IPS DF 4.7 (cell line): ENCODE measurements around the gene LIMCH1.

ENCODE experiments used
- DNase-seq: peaks from one replicate; pipeline ENCODE4 v3.0.0-alpha.2; 2013; ENCODE audit warnings: low spot score; ENCODE audit errors: extremely low read depth

Gene LIMCH1

DNA sequence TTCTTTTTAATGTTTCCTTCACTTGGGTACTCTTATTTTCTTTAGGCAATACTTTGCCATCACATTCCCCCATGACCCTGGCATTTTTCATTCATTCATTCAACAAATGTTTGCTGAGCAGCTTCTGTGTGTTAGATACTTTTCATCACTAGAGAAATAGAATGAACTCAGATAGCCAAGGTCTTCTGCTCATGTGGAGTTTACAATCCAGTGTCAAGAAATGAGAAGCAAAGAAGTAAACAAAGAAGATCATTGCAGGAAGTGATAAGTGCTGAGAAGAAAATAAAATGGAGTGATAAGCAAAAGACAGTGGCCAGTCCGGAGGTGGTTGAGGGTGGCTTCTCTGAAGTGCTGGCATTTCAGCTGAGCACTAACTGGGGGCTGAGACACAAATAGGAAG lies 63.1 kb downstream of the LIMCH1 start:
- no peak for DNase-seq

DNA sequence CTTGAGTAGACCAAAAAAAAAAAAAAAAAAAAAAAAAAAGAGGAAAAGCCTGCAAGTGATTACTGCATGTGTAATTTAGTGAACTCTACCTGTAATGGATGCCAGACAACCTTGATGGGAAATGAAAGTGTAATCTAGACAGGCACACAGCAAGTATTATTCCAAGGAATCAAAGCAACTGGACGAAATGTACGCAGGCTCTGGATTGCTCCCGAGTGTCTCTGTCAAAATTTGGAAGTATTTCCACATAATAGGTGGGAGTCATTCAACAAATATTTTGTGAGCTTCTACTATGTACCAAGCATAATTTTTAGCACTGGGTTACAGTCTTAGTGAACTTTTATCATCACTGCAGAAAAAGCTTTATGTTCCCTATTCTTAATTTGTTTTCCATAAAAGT lies 64.2 kb downstream of the LIMCH1 start:
- no peak for DNase-seq

DNA sequence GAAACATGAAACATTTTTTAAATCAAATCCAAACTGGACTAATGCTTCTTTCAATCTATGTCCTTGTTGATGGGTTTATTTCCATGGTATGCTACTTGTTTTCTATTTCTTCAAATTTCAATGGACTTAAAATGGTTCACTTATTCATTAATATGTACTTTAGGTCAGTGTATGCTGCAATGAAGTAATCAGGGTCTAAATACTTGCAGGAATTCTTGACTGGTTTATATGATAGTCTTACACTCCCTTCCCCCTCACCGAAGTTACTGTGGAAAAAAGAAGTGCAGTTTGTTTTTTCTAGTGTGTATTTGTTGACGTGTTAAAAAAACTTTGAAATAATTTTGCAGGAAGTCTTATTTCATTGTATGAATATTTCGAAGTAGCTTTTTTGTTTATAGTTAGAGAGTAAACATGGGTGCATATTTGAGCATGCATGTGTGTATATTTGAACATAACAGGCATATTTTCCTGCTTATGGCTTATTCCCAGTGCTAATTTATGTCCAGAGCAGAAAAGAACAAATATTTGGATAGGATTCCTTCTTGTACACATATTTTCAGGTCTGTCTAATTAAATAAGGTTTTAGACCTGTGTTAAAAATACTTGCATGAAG lies 65.0 kb downstream of the LIMCH1 start:
- DNase-seq = no peak

DNA sequence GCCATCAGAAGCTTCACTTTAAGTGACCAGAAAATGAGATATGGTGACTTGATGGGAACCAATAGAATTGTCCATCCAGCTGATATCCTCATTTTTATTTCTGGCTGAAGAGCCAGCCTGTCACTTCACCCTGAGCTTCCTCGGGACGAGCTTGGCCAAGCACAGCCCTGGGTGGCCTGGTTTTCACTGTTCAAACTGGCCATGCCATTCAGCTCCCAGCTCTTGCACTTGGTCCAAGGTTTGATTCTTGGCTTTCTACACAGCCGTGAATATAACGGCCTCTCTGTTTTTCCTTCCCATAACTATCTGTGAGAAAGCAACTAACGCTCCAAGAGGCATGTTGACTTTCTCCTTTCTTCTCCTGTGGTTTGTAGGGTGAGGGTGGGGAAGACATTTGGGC lies 71.9 kb downstream of the LIMCH1 start:
- no peak for DNase-seq

DNA sequence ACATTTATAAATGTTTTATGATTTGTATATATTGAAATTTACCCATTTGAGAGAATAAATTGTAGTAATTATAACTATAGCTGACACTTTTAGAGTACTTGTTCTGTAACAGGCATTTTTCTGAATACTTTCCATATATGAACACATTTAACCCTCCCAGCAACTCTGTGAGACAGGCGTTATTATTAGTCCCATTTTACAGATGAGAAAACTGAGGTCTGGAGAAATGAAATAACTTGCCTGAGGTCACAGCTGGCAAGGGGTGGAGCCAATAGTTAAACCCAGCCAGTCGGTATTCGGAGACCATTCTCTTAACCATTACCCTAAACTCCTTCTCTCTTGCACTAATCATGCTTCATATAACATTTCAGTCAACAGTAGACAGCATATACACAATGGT lies 72.5 kb downstream of the LIMCH1 start:
- DNase-seq = no peak

DNA sequence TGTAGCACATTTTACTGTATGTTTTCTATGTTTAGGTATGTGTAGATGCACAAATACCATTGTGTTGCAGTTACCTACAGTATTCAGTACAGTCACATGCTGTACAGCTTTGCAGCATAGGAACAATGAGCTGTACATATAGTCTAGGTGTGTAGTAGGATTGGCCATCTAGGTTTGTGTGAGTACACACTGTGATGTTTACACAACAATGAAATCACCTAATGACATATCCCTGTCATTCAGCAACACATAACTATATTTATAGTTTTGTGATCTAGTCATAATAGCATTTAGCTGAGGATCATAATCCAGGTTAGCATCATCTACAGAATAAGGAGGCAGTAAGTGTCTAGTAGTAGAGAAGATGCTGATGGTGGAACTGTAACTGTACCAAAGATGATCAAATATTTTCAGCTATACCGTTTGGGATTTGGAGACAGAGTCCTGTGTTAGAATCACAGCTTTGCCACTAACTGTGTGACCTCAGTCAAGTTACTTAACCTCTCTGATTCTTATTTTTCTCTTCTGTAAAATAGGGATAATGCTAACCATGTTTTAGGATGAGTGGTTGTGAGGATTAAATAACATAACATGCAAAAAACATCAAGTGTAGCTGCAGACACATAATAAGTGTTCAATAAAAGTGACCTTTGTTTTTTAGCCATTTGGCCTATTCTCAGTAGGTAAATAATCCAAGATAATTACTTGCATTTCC lies 73.3 kb downstream of the LIMCH1 start:
- no peak for DNase-seq

DNA sequence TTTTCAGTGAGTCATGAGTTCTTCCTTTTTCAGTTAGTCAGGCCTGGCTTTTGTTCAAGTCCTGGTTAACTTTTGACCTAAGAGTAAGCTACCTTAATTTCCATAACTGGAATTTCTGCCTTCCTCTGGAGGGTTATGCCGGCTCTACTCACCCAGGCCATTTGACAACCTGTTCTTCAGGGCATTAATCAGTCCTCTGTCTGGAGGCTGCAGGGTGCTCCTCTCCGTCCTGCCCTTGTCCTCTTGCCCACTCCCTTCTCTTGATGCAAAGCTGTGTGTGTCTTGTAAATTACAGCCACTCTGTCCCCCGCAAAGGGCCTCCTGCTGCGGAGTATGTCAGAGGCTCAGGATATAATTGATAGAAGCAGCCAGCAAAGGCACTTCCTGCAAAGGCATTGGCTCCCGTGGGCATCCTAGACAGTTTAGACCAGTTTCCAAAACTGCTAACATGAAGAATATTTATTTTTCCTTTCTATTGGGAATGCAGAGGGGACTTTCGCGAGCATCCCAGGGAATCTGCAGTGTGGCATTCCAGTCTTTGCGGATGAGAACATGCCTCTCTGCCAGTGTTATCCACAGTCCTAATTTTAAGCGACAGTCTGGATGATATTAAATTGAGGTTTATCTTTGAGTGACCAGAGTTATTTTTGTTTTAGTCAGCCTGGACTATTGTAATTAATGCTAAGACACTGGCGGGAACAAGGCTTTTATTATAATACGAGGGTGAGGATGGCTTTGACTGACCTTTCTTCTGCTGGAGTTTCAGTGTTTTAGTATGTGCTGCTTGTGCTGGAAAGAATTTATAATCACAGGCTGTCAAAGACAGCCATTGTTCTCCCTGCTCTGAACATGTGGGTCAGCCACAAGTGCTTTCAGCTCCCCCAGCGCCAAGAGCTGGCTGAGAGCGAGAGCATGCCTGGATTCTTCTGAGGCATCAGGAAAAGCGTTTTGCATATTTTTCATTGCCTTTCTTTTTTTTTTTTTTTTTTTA lies 74.2 kb downstream of the LIMCH1 start:
- no peak for DNase-seq

DNA sequence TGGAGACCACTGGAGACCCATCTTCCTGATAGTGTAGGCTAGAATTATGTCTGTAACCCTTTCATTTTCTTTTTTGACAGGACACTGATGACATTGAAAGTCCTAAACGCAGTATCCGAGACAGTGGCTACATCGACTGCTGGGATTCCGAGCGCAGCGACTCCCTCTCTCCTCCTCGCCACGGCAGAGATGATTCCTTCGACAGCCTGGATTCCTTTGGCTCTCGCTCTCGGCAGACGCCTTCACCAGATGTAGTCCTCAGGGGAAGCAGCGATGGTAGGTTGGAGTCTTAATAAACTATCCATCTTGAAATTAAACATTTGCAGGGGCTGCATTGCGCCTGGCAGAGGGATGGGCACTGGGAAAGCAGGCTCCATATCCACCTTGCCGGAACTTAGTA lies 75.4 kb downstream of the LIMCH1 start:
- DNase-seq = no peak

DNA sequence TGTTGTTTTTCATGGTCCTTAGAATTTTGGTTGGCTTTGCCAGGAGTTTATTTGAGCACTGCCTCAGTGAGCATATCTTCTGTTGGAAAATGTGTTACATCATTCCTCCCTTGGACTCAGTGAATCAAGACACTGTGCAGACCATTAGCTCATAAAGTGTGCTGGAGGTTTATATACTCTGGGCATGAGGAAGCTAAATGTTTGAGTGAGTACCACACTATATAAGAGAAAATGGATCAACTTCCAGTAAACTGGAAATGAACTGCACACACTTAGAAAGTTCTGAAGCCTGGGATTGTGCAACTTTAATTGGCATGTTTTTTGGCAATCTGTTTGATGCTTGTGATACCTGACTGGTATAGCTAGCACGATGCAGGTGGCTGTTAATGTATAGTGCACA lies 75.9 kb downstream of the LIMCH1 start:
- no peak for DNase-seq

DNA sequence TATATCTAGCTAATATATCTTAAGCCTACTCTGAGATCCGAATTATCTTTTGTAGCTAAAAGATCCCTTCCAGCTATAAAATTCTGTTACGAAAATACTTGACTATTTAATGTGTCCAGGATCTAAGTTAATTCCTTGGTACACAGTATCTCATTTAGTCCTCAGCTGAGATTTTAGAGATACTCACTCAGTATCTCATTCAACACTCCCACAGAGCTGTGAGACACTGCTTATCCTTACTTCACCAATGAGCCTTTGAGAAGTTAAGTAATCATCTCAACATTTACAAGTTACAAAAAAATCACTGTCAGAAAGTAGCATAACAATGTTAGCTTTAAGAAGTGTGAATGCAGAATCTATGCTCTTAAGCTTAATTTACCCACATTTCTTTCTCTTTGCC lies 76.6 kb downstream of the LIMCH1 start:
- no peak for DNase-seq

DNA sequence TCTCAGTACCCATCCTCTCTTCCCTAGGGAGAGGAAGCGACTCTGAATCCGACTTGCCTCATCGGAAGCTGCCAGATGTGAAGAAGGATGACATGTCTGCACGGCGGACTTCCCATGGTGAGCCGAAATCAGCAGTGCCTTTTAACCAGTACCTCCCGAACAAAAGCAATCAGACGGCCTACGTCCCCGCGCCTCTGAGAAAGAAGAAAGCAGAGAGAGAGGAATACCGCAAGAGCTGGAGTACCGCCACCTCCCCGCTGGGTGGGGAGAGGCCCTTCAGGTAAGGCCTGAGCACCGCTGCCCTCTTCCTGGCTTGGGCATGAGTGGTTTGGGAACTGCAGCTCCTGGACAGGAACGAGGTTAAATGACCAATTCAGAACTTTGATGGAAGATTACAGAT lies 81.2 kb downstream of the LIMCH1 start:
- no peak for DNase-seq

DNA sequence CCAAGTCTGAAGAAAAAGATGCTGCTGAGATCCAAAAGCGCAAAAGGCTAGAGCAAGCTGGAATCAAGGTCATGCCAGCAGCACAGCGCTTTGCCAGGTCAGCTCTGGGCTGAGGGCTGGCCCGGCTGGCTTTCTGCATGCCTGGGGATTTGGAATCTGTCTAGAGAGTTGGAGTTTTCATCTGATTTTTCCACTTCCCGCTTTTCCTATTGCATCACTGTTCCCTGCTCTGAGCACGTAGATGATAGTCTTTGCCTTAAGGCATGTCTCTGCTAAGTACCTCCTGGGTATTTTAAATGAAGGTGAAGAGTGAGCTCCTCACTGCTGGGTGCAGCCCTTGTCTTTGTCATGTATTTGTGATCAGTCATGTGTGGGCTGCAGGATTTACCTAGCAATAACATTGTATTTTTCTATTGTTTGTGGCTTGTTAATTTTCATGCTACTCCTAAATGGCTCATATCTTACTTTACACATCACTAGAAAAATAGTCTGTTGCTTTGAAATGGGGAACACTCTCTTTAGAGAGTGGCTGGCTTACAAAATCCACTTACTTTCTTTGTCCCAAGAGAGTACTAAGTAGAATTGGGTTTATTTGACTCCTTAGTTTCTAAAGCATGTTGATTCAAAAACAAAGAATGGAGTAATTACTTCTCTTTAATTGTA lies 82.8 kb downstream of the LIMCH1 start:
- no peak for DNase-seq

DNA sequence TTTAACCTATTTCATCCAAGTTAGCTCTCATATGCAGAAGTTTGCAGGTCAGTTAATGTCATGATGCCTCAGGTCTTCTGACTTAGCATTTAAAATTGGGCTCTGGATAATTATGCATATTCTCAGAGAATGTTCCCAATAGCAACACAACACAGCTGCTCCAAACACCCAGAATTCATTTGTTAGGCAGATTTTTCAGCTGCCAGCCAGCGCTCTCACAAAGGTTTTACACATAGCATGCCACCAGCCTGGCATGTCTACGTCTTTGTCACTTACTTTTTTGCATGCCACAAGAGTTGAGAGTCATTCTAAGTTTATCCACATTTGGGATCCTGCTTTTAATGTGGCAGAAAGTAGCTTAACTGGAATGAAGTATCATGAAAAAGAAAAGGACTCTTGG lies 84.8 kb downstream of the LIMCH1 start:
- no peak for DNase-seq

DNA sequence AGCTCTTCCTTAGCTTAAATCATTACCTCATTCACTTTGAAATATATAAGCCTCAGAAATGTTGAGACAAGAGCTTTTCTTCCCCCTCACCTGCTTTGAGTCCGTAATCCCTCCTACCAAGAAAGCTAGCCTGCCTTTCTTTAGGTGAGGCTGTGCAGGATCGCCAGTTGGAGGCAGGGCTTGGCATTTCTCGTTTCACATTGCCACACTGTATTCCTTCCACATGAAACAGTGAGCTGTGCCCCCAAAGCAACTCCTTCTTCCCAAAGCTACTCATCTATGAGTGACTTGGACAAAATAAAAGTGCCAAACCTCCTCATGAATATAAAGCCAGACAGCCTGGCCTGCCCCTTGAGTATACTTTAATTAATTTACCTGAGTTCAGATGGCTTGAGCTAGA lies 86.8 kb downstream of the LIMCH1 start:
- no peak for DNase-seq

DNA sequence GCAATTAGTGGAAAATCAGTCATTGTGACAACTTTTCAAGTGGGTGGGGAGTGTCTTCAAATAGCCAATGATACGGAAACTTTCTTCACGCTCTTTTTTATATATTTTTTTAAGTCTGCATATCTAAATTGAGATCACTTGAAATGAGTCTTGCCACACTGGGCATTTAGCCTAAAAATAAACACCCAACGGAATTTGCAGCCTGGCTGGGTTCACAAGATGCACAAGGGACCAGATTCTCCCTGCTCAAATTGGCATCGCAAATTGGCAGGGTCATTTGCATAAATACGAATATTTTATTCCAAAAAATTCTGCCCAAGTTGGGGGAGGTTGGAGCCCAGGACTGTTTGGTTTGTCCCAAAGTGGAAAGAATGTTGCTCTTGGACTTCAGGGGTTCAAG lies 87.6 kb downstream of the LIMCH1 start:
- no peak for DNase-seq

DNA sequence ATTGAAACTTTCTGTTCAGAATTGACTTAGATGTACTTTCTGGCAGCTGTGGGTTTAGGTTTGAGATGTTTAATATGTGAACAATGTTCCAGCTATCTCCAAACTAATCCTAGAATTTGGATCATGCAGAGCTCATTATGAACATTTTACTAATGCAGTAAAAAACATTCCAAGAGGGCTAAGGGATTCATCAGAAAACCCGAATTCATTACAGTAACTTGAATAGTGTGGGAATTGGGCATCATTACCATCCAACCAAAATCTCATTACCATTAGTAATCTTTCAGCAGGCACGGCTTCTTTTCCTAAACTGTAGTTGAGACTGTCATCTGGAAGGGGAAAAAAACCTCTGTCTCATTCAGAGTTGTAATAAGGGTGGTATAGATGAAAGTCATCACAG lies 91.0 kb downstream of the LIMCH1 start:
- DNase-seq = no peak

DNA sequence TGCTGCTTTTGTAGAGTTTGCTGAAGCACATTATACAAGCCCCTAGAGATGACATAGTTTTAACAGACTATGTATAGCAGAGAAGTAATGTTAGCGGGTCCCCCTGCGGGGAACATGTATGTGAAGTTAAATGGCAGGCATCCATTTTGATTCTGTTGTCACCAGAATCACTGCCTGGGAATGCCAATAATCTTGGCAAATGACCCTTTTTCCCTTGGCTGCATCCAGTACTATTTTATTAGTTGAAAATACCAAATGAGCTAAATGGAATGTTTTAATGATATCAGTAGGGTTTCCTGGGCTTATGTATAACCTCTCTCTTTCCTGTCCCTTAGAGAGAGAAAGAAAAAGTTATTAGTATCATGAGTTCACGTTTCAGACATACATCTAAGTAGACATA lies 93.6 kb downstream of the LIMCH1 start:
- no peak for DNase-seq

DNA sequence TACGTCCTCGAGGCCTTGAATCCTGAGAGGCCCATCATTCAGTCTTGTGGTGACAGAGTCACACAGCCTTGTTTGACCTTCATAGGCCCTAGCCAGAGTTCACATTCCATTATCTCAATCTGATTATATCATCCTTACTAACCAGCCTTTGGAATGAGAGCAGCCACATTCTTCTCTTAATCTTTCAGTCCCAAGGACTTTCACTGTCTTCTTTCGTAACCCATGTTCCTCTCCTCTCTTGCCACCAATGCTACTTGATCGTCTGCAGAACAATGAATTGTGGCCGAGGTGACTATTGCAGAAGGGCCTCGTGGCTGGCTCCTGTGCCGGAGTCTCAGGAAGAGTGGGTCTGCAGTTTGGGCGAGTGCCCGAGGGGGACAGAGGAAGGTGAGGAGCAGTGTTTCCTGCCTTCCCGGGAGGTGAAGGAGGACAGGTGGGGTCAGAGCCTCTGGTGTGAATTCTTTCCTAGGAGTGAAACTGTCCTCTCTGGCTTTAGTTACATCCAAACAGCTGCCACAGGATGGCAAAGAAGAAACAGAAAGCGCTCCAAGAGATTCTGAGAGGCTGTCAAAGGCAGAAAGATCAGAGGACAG lies 94.6 kb downstream of the LIMCH1 start:
- DNase-seq = no peak

DNA sequence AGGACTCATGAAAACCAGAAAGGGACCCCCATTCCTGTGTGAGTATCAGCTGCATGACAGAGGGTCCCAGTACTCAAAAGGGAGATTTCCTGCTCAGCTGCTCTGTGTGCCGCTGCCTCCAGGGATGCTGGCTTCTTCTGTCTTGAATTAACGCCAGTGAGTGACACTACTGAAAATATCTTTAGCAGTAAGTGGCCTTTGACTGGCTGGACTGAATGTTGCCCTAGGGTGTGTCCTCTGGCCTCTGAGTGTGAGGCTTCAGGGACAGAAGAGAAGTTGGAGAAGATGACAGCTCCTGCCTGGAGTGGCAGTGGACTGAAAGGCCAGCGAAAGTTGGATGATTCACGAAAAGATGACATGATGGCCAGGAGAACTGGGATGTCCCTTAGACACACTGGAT lies 95.4 kb downstream of the LIMCH1 start:
- DNase-seq = no peak

DNA sequence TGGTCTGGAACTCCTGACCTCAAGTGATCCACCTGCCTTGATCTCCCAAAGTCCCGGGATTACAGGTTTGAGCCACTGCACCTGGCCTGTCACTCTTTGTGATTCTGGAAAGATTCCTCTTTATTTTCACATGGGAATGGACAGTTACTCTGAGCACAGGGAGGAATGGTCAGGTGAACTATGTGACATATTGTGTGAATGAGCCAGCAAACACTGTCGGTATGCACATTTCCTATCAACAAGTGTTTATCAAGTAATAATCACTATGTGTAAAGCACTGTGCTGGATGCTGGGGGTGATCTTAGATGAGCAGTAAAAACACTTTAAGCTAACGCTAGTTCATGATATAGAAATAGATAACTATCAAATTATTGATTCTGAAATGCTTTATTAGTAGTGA lies 97.5 kb downstream of the LIMCH1 start:
- DNase-seq = no peak

DNA sequence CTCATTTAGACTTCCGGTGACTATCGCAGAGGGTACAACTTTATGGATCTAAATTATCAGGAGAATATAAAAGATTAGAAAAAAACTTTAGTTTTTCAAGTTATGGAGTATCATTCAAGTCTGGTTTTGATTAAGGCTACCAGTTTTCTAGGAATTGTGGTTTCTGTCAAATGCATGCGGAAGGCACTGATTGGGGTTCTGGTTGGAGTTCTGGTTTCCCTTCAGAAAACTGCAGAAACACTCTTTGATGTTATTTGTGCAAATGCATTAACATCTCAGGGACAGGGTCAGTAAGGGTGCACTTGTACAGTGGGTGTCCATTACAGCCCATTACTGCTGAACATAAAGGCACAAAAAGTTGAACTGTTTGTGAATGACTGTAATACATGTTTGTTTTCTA lies 100.2 kb downstream of the LIMCH1 start:
- no peak for DNase-seq
